ENCODE measurements around the gene CDK12.

GRCh38 chr17:39564211-39564848 is 103.0 kb downstream of the CDK12 start:
- TF ChIP-seq CTCF (IDR thresholded peaks at IDR 0.05; ENCODE audit: low read depth, low read length, missing input control) (no peak), EGR1 (IDR thresholded peaks at IDR 0.05; ENCODE audit: low read depth in 2 of 2) (no peak), FOXA1 (IDR thresholded peaks at IDR 0.05) (no peak), RAD21 (IDR thresholded peaks at IDR 0.05) (no peak)
- TF ChIP-seq, protein P1, sequence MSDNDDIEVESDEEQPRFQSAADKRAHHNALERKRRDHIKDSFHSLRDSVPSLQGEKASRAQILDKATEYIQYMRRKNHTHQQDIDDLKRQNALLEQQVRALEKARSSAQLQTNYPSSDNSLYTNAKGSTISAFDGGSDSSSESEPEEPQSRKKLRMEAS (IDR thresholded peaks at IDR 0.05): no peak
- TF ChIP-seq, protein P2, sequence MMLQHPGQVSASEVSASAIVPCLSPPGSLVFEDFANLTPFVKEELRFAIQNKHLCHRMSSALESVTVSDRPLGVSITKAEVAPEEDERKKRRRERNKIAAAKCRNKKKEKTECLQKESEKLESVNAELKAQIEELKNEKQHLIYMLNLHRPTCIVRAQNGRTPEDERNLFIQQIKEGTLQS (IDR thresholded peaks at IDR 0.05): no peak

Data from liver (tissue), 3 donors.